Measurements from ENCODE around the gene KCTD1.

DNA sequence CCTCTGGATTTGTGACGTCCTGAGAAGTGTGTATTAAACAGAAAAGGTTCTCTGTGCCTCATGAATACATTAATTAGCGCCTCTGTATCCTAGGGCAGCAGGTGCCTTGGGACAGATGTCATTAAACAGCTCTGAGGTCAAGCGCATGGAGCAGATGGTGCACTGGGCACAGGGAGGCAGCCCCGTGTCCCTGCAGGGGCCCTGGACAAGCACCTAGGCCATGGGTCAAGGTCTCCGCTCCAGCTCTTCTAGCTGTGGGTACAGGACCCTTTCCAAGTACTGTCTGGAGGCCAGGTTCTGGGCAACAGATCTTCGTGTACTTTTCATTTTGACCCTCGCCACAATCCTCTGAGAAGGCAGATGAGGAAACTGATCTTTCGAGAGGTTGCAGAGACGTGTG is 126.4 kb downstream of the KCTD1 start:
- no peak for TF ChIP-seq CTCF (conservative IDR thresholded peaks at IDR 0.05; ENCODE audit: low read length)
- no peak for TF ChIP-seq EZH2phosphoT487 (IDR thresholded peaks at IDR 0.05; ENCODE audit: borderline replicate concordance)
